GM12874 (cell line): ENCODE measurements around the gene LAMTOR1.
A peak's percentile ranks its signal among the peaks of the same experiment; 100 is the strongest.

Experiments used
- TF ChIP-seq, protein P1 (sequence below): IDR thresholded peaks from 2 replicates; pipeline ENCODE4 v1.5.1; 2011; ENCODE audit warnings: low read depth, mild to moderate bottlenecking, control low read depth, low read length, moderate library complexity; ENCODE audit not compliant: insufficient read depth

The LAMTOR1 gene

DNA sequence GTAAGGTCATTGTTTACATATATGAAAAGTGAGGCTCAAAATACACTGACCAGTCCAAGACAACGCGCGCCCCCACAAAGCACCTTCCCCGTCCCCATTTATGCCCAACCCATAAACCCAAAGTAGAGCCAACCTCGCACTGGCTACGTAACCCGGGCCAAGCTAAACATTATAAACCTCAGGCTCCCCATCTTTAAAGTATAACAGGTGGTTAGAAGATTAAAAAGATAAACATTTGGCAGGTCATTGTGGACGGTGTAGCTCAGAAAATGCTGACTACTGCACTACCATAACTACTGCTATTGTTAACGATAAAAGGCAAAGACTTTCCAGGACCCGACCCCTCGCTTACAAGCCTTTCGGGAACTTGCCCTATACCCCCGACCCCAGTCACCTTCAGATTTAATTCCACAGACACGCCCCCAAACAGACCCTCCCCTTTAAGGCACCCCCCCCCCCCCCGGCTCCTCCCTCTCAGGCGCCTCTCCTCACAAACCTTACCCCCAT lies 23.2 kb downstream of the LAMTOR1 start:
- TF ChIP-seq, protein P1, sequence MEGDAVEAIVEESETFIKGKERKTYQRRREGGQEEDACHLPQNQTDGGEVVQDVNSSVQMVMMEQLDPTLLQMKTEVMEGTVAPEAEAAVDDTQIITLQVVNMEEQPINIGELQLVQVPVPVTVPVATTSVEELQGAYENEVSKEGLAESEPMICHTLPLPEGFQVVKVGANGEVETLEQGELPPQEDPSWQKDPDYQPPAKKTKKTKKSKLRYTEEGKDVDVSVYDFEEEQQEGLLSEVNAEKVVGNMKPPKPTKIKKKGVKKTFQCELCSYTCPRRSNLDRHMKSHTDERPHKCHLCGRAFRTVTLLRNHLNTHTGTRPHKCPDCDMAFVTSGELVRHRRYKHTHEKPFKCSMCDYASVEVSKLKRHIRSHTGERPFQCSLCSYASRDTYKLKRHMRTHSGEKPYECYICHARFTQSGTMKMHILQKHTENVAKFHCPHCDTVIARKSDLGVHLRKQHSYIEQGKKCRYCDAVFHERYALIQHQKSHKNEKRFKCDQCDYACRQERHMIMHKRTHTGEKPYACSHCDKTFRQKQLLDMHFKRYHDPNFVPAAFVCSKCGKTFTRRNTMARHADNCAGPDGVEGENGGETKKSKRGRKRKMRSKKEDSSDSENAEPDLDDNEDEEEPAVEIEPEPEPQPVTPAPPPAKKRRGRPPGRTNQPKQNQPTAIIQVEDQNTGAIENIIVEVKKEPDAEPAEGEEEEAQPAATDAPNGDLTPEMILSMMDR: no peak

DNA sequence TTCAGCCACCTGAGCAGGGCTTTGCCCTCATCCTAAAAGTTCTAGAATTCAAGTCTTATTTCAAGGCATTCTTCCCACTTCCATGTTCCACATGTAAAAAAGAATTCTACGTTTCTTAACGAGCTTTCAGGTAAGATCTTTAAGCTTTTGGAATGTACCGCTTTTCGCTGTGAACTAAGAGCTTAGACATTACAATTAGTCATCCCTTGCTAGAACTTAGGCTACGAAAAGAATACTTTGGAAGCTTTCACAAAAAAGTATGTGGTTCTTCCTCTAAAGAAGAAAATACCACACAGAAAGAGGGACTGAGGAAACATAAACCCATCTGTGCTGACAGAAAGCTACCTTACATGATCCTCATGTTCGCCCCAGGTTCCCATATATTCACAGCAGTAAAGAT lies 24.6 kb downstream of the LAMTOR1 start:
- TF ChIP-seq, protein P1: no peak

DNA sequence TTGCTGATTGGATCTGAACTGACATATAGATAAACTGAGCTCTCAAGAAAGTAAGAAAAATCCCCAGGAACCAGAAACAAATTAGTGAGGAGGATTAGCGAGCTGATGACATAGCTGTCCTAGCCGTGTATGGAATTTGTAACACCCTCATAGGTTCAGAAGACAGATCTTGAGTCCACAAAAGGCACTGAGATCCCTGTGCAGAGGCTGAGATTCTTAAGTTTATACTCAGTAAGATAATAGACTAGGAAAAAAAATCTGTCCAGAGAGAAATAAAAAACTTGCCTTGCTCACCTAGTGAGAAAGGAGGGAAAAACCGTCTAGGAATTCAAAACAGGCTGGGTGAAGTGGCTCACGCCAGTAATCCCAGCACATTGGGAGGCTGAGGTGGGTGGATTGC lies 27.3 kb downstream of the LAMTOR1 start:
- TF ChIP-seq, protein P1: no peak

DNA sequence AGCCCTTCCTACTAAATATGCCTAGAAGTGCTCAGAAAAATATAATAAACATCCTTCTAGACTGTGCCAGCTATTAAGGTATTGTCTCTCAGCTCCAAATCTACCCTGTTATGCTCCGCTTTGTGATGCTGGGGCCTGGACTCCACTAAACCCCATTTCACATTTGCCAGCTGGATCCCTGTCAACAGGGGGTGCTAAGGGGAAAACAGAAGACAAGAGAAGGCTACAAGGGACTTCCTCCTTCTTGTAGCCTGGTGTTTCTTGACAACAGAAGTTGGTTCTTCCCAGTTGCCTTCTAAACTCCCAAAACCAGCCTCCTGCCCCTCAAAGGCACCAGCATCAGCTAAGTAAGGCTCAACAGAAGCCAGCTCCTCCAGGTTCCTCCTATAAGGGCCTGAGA lies 28.0 kb downstream of the LAMTOR1 start:
- TF ChIP-seq, protein P1: peak; percentile 15; the same call in 1 of the 2 replicates

DNA sequence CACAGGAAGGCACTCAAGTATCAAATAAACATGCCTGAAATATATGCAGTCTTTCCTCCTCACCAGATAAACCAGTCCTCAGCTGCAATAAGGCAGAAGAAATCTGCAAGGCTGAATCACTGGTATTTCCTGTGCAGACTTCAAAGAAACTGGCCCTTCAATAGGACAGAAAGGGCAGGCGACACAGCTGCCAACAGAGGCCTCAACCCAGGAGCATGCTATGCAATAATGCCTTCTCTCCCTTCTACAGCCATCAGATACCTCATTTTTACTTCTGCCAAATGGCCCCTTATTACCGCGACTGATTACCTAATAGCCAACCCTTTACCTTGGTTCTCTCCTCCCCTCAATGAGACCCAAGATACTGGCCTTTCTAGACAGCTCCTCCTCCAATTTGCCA lies 30.7 kb downstream of the LAMTOR1 start:
- TF ChIP-seq, protein P1: no peak

DNA sequence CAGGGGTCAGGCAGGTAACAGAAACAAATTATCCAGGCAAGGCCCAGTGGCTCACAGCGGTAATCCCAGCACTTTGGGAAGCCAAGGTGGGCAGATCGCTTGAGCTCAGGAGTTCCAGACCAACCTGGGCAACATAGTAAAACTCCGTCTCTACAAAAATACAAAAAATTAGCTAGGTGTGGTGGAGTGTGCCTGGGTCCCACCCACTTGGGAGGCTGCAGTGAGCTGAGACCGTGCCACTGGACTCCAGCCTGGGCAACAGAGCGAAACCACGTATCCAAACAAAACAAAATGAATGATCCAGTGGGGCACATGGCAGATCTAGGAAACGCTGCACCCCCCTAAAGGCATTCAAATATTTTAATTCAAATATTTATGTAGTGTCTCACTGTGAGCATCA lies 32.6 kb downstream of the LAMTOR1 start:
- TF ChIP-seq, protein P1: no peak

DNA sequence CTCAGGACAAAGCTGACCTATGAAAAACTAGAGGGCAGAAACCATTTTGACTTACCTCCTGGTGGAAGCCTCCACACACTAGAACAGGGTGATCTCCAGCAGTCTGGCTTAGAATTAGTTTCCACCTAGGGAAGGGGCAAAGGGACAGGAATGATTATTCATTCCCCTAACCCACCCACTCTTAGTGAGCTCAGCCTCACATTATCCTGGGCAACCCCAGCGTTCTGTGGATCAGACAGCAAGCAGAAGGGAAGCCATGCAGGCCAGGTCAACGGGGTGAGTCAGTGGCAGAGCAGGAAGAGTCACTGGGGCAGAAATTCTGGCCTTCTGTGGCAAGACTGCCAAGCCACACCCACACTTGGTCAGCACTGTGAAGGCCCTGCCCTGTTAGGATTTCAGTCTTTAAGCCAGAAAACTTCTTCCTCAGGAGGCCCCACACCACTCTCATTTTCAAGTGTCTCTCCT lies 33.3 kb downstream of the LAMTOR1 start:
- TF ChIP-seq, protein P1: no peak

DNA sequence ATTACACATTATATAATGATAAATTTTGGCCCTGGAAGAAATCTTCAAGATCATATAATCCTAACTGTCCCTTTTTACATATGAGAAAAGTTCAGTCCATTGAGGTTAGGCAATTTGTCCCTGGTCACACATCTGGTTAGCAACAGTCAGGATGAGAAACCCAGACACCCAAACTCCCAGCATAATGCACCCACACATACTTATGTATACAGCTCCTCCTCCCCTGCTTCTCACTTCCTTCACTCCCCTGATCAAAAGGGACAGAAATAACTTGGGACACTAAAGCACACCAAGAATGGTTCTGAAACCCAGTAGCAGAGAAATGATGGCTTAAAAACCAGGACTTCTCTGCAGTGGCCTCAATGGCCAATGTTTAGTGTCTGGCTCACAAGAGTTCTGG lies 33.9 kb downstream of the LAMTOR1 start:
- TF ChIP-seq, protein P1: no peak
